Embryonic facial prominence (tissue), 1 donor: Measurements from ENCODE around the gene CYP2J2.
"Not testable (repeated sequence)": the region's sequence is repeated elsewhere in the genome, so short reads cannot be mapped to it uniquely, and the experiment has no call there.

Source experiments
- DNase-seq: peaks from one replicate; pipeline ENCODE4 v3.0.0-alpha.2; 2016; ENCODE audit errors: extremely low spot score

The CYP2J2 gene

GRCh38 chr1:59926381-59927123 is at the start of gene CYP2J2:
Gene CYP2J2 (minus strand): TSS chr1:59926773. CDS start chr1:59926746, 27 bp downstream.
- DNase-seq: no peak

- DNase-seq: no peak
These were observed 47.1 kb upstream of the CYP2J2 start for GRCh38 chr1:59973719-59974118.

- peak; percentile 25 for DNase-seq
These were observed 45.8 kb upstream of the CYP2J2 start for GRCh38 chr1:59972216-59972927.

- peak; percentile 75 for DNase-seq
These were observed 44.9 kb upstream of the CYP2J2 start for GRCh38 chr1:59971464-59971911.

- DNase-seq: not testable (repeated sequence)
These were observed 43.1 kb upstream of the CYP2J2 start for GRCh38 chr1:59969542-59970175.

GRCh38 chr1:59968746-59969145 is 42.2 kb upstream of the CYP2J2 start:
- not testable (repeated sequence) for DNase-seq

- DNase-seq: no peak
These were observed 41.2 kb upstream of the CYP2J2 start for GRCh38 chr1:59967780-59968179.

- no peak for DNase-seq
These were observed 40.6 kb upstream of the CYP2J2 start for GRCh38 chr1:59967141-59967697.

- no peak for DNase-seq
These were observed 25.5 kb upstream of the CYP2J2 start for GRCh38 chr1:59952065-59952464.

- no peak for DNase-seq
These were observed 23.1 kb upstream of the CYP2J2 start for GRCh38 chr1:59949648-59950047.

- no peak for DNase-seq
These were observed 22.4 kb upstream of the CYP2J2 start for GRCh38 chr1:59948990-59949389.

- DNase-seq: peak; percentile 32
These were observed 20.7 kb upstream of the CYP2J2 start for GRCh38 chr1:59947047-59947938.

- DNase-seq: no peak
These were observed 19.2 kb upstream of the CYP2J2 start for GRCh38 chr1:59945790-59946189.

- DNase-seq: no peak
These were observed 12.8 kb upstream of the CYP2J2 start for GRCh38 chr1:59939393-59939792.

- DNase-seq: no peak
These were observed 11.2 kb upstream of the CYP2J2 start for GRCh38 chr1:59937636-59938210.

GRCh38 chr1:59936358-59936821 is 9.8 kb upstream of the CYP2J2 start:
- DNase-seq: no peak

- DNase-seq: no peak
These were observed 2.4 kb upstream of the CYP2J2 start for GRCh38 chr1:59928996-59929395.

GRCh38 chr1:59927213-59927612 is 640 bp upstream of the CYP2J2 start:
- DNase-seq: no peak

GRCh38 chr1:59924653-59925052 is 1.9 kb downstream of the CYP2J2 start:
- DNase-seq: no peak

- DNase-seq: not testable (repeated sequence)
These were observed 5.2 kb downstream of the CYP2J2 start for GRCh38 chr1:59921258-59921899.
